B cell (primary cell): Measurements from ENCODE around the gene TIMM21.

Experiments
- CTCF ChIP-seq: fragments of 200-600 bp; IDR thresholded peaks from one replicate; pipeline ENCODE4 v1.8.0; 2022; ENCODE audit warnings: antibody characterized with exemption, mild to moderate bottlenecking
- EZH2 ChIP-seq: IDR thresholded peaks from 2 replicates; pipeline ENCODE4 v1.6.1; 2012; ENCODE audit warnings: borderline replicate concordance, low read depth, mild to moderate bottlenecking, moderate library complexity, low read length; ENCODE audit not compliant: insufficient read depth, poor library complexity, severe bottlenecking

- TF ChIP-seq CTCF (no peak), EZH2 (no peak)
Observed at GRCh38 chr18:74110149-74110548, 38.2 kb upstream of the TIMM21 start.
